GM12878 (cell line): ENCODE results near the gene GPR87. TPM values are rescaled to one million over a fixed set of nuclear protein-coding genes. Genes with fewer than 3 reads are reported as not detected.

Experiments used
- ATAC-seq: fragments of 200-7000 bp; cut with Tn5 transposase; 3 replicates; pipeline ENCODE4 v1.9.1; 2020; ENCODE audit warnings: mild to moderate bottlenecking, moderate library complexity
- BruUV-seq: library from RNA; stranded (reverse); fragments of 400-500 nt; replicated peaks from 2 replicates; lab custom pipeline; 2021; lab: Mats Ljungman, UMichigan
- CTCF ChIA-PET: fragments of 300-600 bp; sonication (Branson Sonifier 250); formaldehyde crosslinking; extraction: SDS; loops from one replicate; lab custom pipeline; 2021; ENCODE audit warnings: inconsistent platforms; lab: Yijun Ruan, JAX
- POLR2A ChIA-PET: fragments of 350-600 bp; formaldehyde crosslinking; extraction: SDS; loops from one replicate; lab custom pipeline; 2021; ENCODE audit warnings: inconsistent platforms; lab: Charles Lee
- RAD21 ChIA-PET: fragments of 300-600 bp; sonication (Branson Sonifier 250); formaldehyde crosslinking; loops from one replicate; lab custom pipeline; 2023; ENCODE audit warnings: antibody characterized with exemption; ENCODE audit not compliant: unreplicated experiment; lab: Charles Lee
- SMC1A ChIA-PET: fragments of 300-600 bp; sonication (Branson Sonifier 250); formaldehyde crosslinking; loops from one replicate; lab custom pipeline; 2023; ENCODE audit not compliant: unreplicated experiment, uncharacterized antibody; lab: Charles Lee
- DNase-seq: peaks from one replicate; pipeline ENCODE4 v3.0.0-alpha.2; 2011; ENCODE audit warnings: low read depth, low spot score
- FAIRE-seq: peaks from 3 replicates; lab custom pipeline; 2011; peaks lifted over from hg19 to GRCh38; lab: Jason Lieb, UNC
- H2AFZ ChIP-seq: 2 replicates; pipeline ENCODE4 v1.6.0; 2011; ENCODE audit warnings: low read depth, low read length, control low read depth; ENCODE audit not compliant: control insufficient read depth
- H3K27ac ChIP-seq: 2 replicates; pipeline ENCODE4 v1.5.1; 2011; ENCODE audit warnings: control low read depth; ENCODE audit not compliant: control insufficient read depth, insufficient read depth
- H3K27me3 ChIP-seq, 2 experiments: replicated peaks in 1 of 2; 2 replicates each; pipeline versions ENCODE4 v1.6.0 to v1.6.1; 2011; ENCODE audit warnings: low read length in 1 of 2; ENCODE audit not compliant: control insufficient read depth in 2 of 2, insufficient read depth in 2 of 2
- H3K36me3 ChIP-seq, 2 experiments: 2 replicates each; pipeline ENCODE4 v1.5.1; 2011; ENCODE audit warnings: low read length in 1 of 2; ENCODE audit not compliant: control insufficient read depth in 2 of 2, insufficient read depth in 2 of 2
- H3K4me1 ChIP-seq: 2 replicates; pipeline ENCODE4 v1.6.1; 2011; ENCODE audit warnings: mild to moderate bottlenecking, low read length, moderate library complexity, mixed read lengths; ENCODE audit not compliant: control insufficient read depth, insufficient read depth
- H3K4me2 ChIP-seq: 2 replicates; pipeline ENCODE4 v1.6.0; 2011; ENCODE audit warnings: control low read depth; ENCODE audit not compliant: control insufficient read depth, insufficient read depth
- H3K4me3 ChIP-seq: fragments of 200-600 bp; sonication (generic); 2 replicates; pipeline ENCODE4 v1.5.1; 2016
- H3K79me2 ChIP-seq: 2 replicates; pipeline ENCODE4 v1.6.0; 2011; ENCODE audit warnings: low read length; ENCODE audit not compliant: control insufficient read depth, insufficient read depth
- H3K9ac ChIP-seq: 2 replicates; pipeline ENCODE4 v1.8.0; 2011; ENCODE audit warnings: low read length, control low read depth, mixed read lengths; ENCODE audit not compliant: control insufficient read depth, insufficient read depth
- H3K9me3 ChIP-seq: replicated peaks from 3 replicates; pipeline ENCODE4 v1.5.1; 2011; ENCODE audit warnings: mild to moderate bottlenecking, low read length; ENCODE audit not compliant: control insufficient read depth, insufficient read depth
- H4K20me1 ChIP-seq: 2 replicates; pipeline ENCODE4 v1.6.0; 2011; ENCODE audit not compliant: control insufficient read depth, insufficient read depth
- ASH2L ChIP-seq: fragments of 300-600, 200-600 bp; sonication (generic); IDR thresholded peaks from 2 replicates; pipeline ENCODE4 v1.6.1; 2017; ENCODE audit warnings: low read depth, mild to moderate bottlenecking, borderline replicate concordance
- CREB1 ChIP-seq: IDR thresholded peaks from 2 replicates; pipeline ENCODE4 v1.6.1; 2012; ENCODE audit warnings: low read depth, mild to moderate bottlenecking, inconsistent platforms
- POLR2A ChIP-seq: IDR thresholded peaks from 2 replicates; pipeline ENCODE4 v1.6.1; 2011; ENCODE audit warnings: low read depth, mild to moderate bottlenecking, low read length
- RBBP5 ChIP-seq: fragments of 200-600 bp; sonication (generic); conservative IDR thresholded peaks from 2 replicates; pipeline ENCODE4 v1.6.1; 2016
- RUNX3 ChIP-seq: IDR thresholded peaks from 2 replicates; pipeline ENCODE4 v1.6.1; 2012; ENCODE audit warnings: low read length, inconsistent platforms
- WGBS: methylation state at CpG from one replicate; pipeline ENCODE4 v1.1.6; 2016; ENCODE audit warnings: low lambda C conversion rate; ENCODE audit not compliant: insufficient replicate concordance, insufficient coverage; ENCODE audit errors: missing lambda C conversion rate; 5-methylcytosine and 5-hydroxymethylcytosine counted together
- in situ Hi-C: fragments of 300-500 bp; cut with MboI; formaldehyde crosslinking; loops from 9 replicates; pipeline ENCODE4 v1.14.3; 2018; ENCODE audit warnings: mixed read lengths
- intact Hi-C: fragments of 100-400 bp; cut with micrococcal nuclease; formaldehyde crosslinking; loops from one replicate; pipeline ENCODE4 v1.14.2; 2022; ENCODE audit not compliant: unreplicated experiment
- polyA plus RNA-seq, 11 experiments: library from polyadenylated mRNA; depleted of rRNA in 4 of 11; unstranded in 6 of 11; stranded (reverse) in 5 of 11; fragments of >200 nt; fragmentation: Nextera tagmentation in 4 of 11; fragmentation: Illumina TruSeq in 1 of 11; extraction: Ambion mirVana in 4 of 11; extraction: Trizol in 1 of 11; gene quantifications; 1 replicate in 1 of 11; 2 replicates in 10 of 11; pipeline versions ENCODE4 v1.2.1 to v1.2.3, GENCODE V29; 2011 to 2016; ENCODE audit warnings: inconsistent platforms in 2 of 11, missing spikeins in 2 of 11, low read depth in 1 of 11
- total RNA-seq, 4 experiments: library from RNA; depleted of rRNA in 3 of 4; stranded (reverse); fragments of >200 nt in 3 of 4; fragmentation: Illumina TruSeq in 1 of 4; extraction: Trizol in 1 of 4; gene quantifications; 2 replicates each; pipeline versions ENCODE4 v1.2.1 to v1.2.3, GENCODE V29; 2013 to 2021
- TF ChIP-seq, protein P1 (sequence below): fragments of 450-650 bp; IDR thresholded peaks from 2 replicates; pipeline ENCODE4 v1.6.1; 2016; ENCODE audit warnings: mild to moderate bottlenecking, moderate library complexity, borderline replicate concordance
- TF ChIP-seq, protein P2 (sequence below): IDR thresholded peaks from 2 replicates; pipeline ENCODE4 v1.6.1; 2012; ENCODE audit warnings: low read depth, low read length, improper control_type of control experiment

Gene GPR87
- total and polyA plus RNA-seq, 10 of the 15 experiments (the other 5 are each of a cell fraction or from before 2014, with no cell fraction given), result 0.06 to 0.27 (median 0.16) TPM; not detected in 5

DNA sequence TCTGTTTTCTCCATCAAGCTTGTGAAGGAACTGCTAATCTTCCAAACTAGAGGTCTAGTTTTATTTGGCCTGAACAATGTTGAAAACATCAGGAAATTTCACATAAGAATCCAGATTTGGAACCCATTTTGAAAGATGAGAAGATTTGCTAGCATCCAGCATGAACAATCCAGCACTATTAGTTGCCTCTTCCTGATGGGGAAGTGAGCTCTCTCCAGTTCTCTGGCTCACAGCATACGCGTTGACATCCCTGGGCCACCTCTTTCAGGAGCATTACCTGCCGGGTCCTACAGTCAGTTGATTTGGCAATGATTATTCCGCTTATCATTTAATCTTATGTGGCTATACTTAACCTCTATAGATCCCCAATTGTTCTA lies 10.9 kb downstream of the GPR87 start:
- no peak overlapping the region for H3K27ac ChIP-seq

More for the DNA sequence above, 10.9 kb downstream of the GPR87 start:
- in situ Hi-C loops (no loop called here), intact Hi-C loops (no loop called here)
- FAIRE-seq, result no peak
- Histone ChIP-seq H4K20me1 (no peaks in the 10 kb centered on the region), H3K9ac (no peak overlapping the region), H3K36me3 (no peaks in the 10 kb centered on the region), H3K79me2 (no peaks in the 10 kb centered on the region), H2AFZ (no peak overlapping the region), H3K4me3 (no peak overlapping the region), H3K4me2 (no peak overlapping the region), H3K27me3 (no peaks in the 10 kb centered on the region), H3K9me3 (no peaks in the 10 kb centered on the region), H3K4me1 (no peaks in the 10 kb centered on the region)
- no TSS peak for BruUV-seq
- WGBS, result 64% methylated on average over 4 of the region's 4 CpGs
- CTCF ChIA-PET, result interaction anchor here (1.2 to 1.4 kb wide), 3 partner anchors 11 to 138 kb away, joined by 3 to 4 read pairs (median 3); partner anchors contain the start of gene GPR87
- no peak for ATAC-seq
- DNase-seq, result no peak
- POLR2A ChIA-PET, result no interaction called here
- RAD21 ChIA-PET, result no interaction called here
- TF ChIP-seq, protein P1, sequence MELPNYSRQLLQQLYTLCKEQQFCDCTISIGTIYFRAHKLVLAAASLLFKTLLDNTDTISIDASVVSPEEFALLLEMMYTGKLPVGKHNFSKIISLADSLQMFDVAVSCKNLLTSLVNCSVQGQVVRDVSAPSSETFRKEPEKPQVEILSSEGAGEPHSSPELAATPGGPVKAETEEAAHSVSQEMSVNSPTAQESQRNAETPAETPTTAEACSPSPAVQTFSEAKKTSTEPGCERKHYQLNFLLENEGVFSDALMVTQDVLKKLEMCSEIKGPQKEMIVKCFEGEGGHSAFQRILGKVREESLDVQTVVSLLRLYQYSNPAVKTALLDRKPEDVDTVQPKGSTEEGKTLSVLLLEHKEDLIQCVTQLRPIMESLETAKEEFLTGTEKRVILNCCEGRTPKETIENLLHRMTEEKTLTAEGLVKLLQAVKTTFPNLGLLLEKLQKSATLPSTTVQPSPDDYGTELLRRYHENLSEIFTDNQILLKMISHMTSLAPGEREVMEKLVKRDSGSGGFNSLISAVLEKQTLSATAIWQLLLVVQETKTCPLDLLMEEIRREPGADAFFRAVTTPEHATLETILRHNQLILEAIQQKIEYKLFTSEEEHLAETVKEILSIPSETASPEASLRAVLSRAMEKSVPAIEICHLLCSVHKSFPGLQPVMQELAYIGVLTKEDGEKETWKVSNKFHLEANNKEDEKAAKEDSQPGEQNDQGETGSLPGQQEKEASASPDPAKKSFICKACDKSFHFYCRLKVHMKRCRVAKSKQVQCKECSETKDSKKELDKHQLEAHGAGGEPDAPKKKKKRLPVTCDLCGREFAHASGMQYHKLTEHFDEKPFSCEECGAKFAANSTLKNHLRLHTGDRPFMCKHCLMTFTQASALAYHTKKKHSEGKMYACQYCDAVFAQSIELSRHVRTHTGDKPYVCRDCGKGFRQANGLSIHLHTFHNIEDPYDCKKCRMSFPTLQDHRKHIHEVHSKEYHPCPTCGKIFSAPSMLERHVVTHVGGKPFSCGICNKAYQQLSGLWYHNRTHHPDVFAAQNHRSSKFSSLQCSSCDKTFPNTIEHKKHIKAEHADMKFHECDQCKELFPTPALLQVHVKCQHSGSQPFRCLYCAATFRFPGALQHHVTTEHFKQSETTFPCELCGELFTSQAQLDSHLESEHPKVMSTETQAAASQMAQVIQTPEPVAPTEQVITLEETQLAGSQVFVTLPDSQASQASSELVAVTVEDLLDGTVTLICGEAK, result no peak
- TF ChIP-seq RBBP5 (no peak), CREB1 (no peak), ASH2L (no peak), POLR2A (no peak), RUNX3 (no peak)
- TF ChIP-seq, protein P2, sequence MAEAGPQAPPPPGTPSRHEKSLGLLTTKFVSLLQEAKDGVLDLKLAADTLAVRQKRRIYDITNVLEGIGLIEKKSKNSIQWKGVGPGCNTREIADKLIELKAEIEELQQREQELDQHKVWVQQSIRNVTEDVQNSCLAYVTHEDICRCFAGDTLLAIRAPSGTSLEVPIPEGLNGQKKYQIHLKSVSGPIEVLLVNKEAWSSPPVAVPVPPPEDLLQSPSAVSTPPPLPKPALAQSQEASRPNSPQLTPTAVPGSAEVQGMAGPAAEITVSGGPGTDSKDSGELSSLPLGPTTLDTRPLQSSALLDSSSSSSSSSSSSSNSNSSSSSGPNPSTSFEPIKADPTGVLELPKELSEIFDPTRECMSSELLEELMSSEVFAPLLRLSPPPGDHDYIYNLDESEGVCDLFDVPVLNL, result no peak
- SMC1A ChIA-PET, result no interaction called here
